Measurements from ENCODE around the gene IRF6.

Gene IRF6

DNA sequence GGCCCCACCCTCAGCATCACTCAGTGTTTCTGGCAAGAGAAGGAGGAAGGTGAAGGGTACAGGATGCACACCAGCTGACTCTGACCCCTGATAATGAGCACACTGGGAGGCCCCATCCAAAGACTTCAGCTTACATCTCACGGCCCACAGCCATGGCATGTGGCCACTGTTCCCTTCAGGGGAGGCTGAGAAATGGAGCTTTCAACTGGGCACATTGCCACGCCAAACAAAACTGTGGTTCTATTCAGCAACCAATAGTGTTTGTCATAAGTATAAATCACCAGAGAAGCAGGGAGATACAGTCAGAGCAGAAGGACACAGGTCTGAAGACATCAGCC lies 62.8 kb downstream of the IRF6 start:
- TF ChIP-seq EZH2phosphoT487 (conservative IDR thresholded peaks at IDR 0.05; ENCODE audit: low read length) = no peak
- TF ChIP-seq, protein P1, sequence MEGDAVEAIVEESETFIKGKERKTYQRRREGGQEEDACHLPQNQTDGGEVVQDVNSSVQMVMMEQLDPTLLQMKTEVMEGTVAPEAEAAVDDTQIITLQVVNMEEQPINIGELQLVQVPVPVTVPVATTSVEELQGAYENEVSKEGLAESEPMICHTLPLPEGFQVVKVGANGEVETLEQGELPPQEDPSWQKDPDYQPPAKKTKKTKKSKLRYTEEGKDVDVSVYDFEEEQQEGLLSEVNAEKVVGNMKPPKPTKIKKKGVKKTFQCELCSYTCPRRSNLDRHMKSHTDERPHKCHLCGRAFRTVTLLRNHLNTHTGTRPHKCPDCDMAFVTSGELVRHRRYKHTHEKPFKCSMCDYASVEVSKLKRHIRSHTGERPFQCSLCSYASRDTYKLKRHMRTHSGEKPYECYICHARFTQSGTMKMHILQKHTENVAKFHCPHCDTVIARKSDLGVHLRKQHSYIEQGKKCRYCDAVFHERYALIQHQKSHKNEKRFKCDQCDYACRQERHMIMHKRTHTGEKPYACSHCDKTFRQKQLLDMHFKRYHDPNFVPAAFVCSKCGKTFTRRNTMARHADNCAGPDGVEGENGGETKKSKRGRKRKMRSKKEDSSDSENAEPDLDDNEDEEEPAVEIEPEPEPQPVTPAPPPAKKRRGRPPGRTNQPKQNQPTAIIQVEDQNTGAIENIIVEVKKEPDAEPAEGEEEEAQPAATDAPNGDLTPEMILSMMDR (IDR thresholded peaks at IDR 0.05; ENCODE audit: insufficient read depth, low read length, poor library complexity, severe bottlenecking) = no peak
- H3F3A ChIP-seq (ENCODE audit: insufficient read depth) = 0 out of 2 replicates have a peak, but pooled peaks cover 7% of the 10 kb centered on the region
- H3K4me2 ChIP-seq (ENCODE audit: low read depth, low read length, poor library complexity, severe bottlenecking) = no peak overlapping the region
- H3K9me2 ChIP-seq (replicated peaks; ENCODE audit: insufficient read depth, low read length) = no peaks in the 10 kb centered on the region
- H3K9me3 ChIP-seq (ENCODE audit: insufficient read depth, low read length) = no peaks in the 10 kb centered on the region
- H3K27me3 ChIP-seq (ENCODE audit: low read length) = no peaks in the 10 kb centered on the region
- H3K36me3 ChIP-seq (ENCODE audit: low read length) = no peaks in the 10 kb centered on the region
- H2AFZ ChIP-seq (ENCODE audit: low read depth, low read length, severe bottlenecking) = no peak overlapping the region
- H3K27ac ChIP-seq (ENCODE audit: low read depth, low read length) = no peak overlapping the region
- no peak overlapping the region for H3K9ac ChIP-seq (ENCODE audit: low read length)
- H4K20me1 ChIP-seq (ENCODE audit: low read depth, low read length) = no peaks in the 10 kb centered on the region
- no peak overlapping the region for H3K4me3 ChIP-seq (ENCODE audit: insufficient read depth, low read length, poor library complexity, severe bottlenecking)
- H3K79me2 ChIP-seq (ENCODE audit: insufficient read depth, low read length) = no peaks in the 10 kb centered on the region

DNA sequence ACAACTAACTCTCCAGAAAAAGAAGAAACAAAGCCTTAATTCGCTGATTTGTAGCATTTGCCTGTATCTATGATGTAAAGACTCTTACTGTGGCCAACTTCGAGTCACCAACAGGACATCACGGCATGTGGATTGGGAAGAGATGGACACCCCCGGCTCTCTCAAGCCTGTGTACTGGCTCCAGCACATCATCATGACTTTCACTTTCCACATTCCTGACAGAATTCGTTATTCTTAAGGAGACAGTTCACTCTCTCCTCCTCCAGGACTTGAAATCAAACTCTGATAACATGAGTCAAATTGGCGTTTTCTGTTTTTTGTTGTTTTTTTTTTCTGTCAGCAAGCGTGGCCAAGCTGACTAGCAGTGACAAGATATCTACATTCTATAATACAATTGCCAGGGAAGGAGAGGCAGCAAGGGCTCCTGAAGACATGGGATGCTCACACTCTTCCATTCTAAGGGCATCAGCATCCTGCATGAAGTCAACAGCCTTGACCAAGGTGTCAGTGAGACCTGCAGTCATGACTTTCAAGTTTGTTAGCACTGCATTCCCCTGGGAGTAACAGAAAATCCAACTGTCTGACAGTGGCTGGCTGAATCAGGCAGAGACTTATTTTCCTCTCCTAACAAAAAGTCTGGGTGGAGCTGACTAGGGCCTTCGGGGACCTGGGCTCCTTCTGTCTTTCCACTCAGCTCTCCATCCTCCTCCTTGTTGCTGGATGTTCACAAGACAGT lies 63.4 kb downstream of the IRF6 start:
- Histone ChIP-seq H3K4me2 (ENCODE audit: low read depth, low read length, poor library complexity, severe bottlenecking) (no peak overlapping the region), H3F3A (ENCODE audit: insufficient read depth) (0 out of 2 replicates have a peak, but pooled peaks cover 7% of the 10 kb centered on the region), H3K36me3 (ENCODE audit: low read length) (no peaks in the 10 kb centered on the region), H4K20me1 (ENCODE audit: low read depth, low read length) (no peaks in the 10 kb centered on the region), H3K9me3 (ENCODE audit: insufficient read depth, low read length) (no peaks in the 10 kb centered on the region), H3K4me3 (ENCODE audit: insufficient read depth, low read length, poor library complexity, severe bottlenecking) (no peak overlapping the region), H3K9ac (ENCODE audit: low read length) (no peak overlapping the region), H3K27me3 (ENCODE audit: low read length) (no peaks in the 10 kb centered on the region), H3K79me2 (ENCODE audit: insufficient read depth, low read length) (no peaks in the 10 kb centered on the region), H2AFZ (ENCODE audit: low read depth, low read length, severe bottlenecking) (no peak overlapping the region), H3K9me2 (replicated peaks; ENCODE audit: insufficient read depth, low read length) (no peaks in the 10 kb centered on the region), H3K27ac (ENCODE audit: low read depth, low read length) (no peak overlapping the region)
- TF ChIP-seq, protein P1 (IDR thresholded peaks at IDR 0.05; ENCODE audit: insufficient read depth, low read length, poor library complexity, severe bottlenecking) = no peak
- no peak for TF ChIP-seq EZH2phosphoT487 (conservative IDR thresholded peaks at IDR 0.05; ENCODE audit: low read length)

DNA sequence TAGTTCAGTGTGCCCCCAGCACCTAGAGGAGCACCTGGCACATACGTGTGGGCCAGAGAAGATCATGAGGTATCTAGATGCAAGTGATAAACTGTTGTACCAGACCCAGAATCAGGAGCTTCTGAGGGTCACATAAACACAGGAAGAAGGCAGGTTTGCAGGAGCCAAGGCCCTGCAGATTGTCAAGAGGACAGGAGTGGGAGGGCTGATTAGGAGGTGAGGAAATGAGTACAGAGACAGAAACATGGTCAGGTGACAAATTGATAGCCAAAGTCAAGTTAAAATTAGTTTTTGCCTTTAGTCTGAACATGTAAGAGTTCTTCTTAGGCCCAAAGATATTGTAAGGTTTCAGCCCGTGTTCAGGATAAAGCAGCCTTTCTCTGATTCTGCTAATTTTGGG lies 64.1 kb downstream of the IRF6 start:
- Histone ChIP-seq H4K20me1 (ENCODE audit: low read depth, low read length) (no peaks in the 10 kb centered on the region), H3K9me3 (ENCODE audit: insufficient read depth, low read length) (no peaks in the 10 kb centered on the region), H3K9ac (ENCODE audit: low read length) (no peak overlapping the region), H3K4me3 (ENCODE audit: insufficient read depth, low read length, poor library complexity, severe bottlenecking) (no peak overlapping the region), H3K27me3 (ENCODE audit: low read length) (no peaks in the 10 kb centered on the region), H2AFZ (ENCODE audit: low read depth, low read length, severe bottlenecking) (no peak overlapping the region), H3K27ac (ENCODE audit: low read depth, low read length) (no peak overlapping the region), H3F3A (ENCODE audit: insufficient read depth) (0 out of 2 replicates have a peak, but pooled peaks cover 7% of the 10 kb centered on the region), H3K4me2 (ENCODE audit: low read depth, low read length, poor library complexity, severe bottlenecking) (no peak overlapping the region), H3K36me3 (ENCODE audit: low read length) (no peaks in the 10 kb centered on the region), H3K9me2 (replicated peaks; ENCODE audit: insufficient read depth, low read length) (no peaks in the 10 kb centered on the region), H3K79me2 (ENCODE audit: insufficient read depth, low read length) (no peaks in the 10 kb centered on the region)
- no peak for TF ChIP-seq EZH2phosphoT487 (conservative IDR thresholded peaks at IDR 0.05; ENCODE audit: low read length)
- TF ChIP-seq, protein P1 (IDR thresholded peaks at IDR 0.05; ENCODE audit: insufficient read depth, low read length, poor library complexity, severe bottlenecking) = no peak

Measured in SU-DHL-6 (cell line).